GM18511 (cell line): ENCODE results near the gene TUBB2B.
A peak's percentile ranks its signal among the peaks of the same experiment; 100 is the strongest.

Experiments
- ATAC-seq: cut with Tn5 transposase; IDR thresholded peaks from one replicate; pipeline ENCODE4 v1.9.1; 2021; ENCODE audit warnings: mild to moderate bottlenecking, moderate library complexity; ENCODE audit not compliant: unreplicated experiment

TUBB2B gene

DNA sequence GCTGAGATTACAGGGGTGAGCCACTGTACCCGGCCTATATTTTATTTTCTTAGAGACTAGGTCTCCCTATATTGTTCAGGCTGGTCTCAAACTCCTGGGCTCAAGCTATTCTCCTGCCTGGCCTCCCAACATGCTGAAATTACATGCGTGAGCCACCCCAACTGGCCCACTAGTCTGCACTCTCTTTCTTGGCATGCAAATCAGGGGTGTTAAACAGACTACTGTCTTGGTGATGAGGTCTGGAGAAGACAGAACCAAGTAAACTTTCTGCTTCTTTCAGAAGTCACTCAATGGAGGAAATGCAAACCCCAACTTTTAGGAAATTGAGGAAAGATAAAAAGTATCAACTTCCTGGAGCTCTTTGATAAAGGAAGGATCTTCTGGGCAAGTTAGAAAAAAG, 8.0 kb upstream of the TUBB2B start:
- ATAC-seq: no peak

- ATAC-seq: no peak
Observed at GRCh38 chr6:3233904-3234303, 6.5 kb upstream of the TUBB2B start.

DNA sequence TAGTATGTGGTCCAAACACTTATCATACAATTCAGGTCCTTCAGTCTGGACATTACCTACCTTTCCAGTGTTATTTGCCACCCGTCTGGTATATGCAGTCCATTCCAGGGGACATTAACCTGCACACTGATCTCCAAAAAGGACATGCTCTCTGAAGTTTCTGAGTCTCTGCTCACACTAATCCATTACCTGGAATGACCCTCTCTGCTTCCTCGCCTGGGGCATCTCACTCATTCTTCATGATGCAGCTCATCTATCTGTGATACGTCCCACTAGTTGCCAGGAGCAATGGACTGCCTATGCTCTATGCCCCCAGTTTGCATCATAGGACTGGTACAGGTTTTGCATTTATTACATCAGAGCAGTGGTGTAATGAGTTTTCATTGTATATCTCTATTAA, 5.9 kb upstream of the TUBB2B start:
- no peak for ATAC-seq

DNA sequence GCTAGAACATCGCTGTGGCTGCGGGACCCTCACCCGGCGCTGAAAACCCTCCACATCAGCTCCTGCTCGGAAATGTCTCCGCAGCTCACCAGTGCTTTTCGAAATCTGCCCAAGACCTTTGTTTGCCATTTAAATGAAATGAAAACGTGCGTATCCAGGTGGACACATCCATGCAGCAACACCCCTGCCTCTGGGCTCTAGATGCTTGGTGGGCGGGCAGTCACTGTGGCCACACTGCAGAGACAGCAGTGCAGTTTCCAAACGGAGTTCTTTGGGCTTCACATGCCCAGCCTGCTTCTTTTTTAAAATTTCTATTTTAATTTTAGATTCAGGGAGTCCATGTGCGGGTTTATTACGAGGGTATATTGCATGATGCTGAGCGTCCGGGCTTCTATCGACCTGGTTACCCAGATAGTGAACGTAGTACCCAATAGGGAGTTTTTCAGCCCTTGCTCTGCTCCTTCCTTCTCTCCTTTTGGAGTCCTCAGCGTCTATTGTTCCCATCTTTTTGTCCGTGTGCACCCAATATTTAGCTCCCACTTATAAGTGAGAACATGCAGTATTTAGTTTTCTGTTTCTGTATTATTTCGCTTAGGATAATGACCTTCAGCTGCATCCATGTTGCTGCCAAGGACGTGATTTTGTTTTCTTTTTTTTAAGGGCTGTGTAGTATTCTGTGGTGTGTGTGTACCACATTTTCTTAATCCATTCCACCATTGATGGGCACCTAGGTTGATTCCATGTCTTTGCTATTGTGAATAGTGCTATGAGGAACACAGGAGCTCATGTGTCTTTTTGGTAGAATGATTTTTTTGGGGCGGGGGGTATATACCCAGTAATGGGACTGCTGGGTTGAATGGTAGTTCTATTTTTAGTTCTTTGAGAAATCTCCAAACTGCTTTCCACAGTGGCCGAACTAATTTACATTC, 4.8 kb upstream of the TUBB2B start:
- no peak for ATAC-seq

- no peak for ATAC-seq
Observed at GRCh38 chr6:3231247-3232016, 4.0 kb upstream of the TUBB2B start.

DNA sequence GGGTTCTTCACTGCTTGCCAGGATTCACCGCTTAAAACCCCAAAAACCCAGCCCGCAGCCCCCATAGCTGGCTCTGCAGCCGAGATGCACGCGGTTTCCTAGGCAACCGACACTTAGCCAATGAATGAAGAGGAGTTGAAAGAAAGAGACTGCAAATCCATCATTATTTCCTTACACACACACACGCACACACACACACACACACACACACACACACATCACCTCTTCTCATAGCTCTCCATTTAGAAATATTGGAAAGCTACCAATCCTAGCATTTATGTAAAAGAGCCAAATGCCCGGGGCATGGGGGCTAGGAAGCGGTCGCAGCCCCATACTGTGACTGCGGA, 3.4 kb upstream of the TUBB2B start:
- ATAC-seq: no peak

- no peak for ATAC-seq
Observed at GRCh38 chr6:3230256-3230882, 2.9 kb upstream of the TUBB2B start.

- ATAC-seq: no peak
Observed at GRCh38 chr6:3229566-3230178, 2.2 kb upstream of the TUBB2B start.

DNA sequence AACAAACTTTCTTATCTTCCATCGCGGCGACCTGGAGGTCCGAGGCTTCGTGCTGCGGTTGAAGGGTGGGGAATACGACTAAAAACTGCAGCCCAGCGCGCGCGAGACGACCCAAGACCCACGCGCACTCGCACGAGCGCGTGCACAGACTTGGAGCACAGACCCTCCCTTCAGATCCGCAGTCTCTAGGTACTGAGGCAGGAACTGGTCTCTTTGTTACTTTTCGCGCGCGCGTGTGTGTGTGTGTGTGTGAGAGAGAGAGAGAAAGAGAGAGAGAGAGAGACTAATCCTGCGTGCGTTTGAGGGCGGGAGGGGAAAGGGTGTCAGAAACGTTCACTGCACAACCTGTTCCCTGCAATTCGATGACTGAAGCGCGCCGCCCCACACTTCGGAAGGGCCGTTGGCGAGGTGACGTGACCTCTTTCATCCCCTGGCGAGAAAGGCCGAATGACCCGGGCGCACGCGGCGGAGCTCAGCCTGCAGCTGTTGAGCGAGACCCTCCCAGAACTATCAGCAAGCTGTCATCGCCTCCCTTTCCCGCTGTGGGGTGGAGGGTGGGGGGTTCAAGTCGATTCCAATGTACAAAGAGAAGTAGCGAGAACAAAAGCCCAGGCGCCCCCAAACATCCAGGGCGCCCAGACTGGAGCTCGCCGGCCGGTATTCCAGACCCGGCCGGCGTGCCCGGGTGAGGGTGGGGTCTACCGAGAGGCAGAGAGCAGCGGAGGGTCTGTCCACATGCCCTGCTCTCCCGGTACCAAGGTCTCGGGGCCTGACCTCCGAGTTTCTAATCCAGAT, 1.5 kb upstream of the TUBB2B start:
- ATAC-seq: peak; percentile 41

DNA sequence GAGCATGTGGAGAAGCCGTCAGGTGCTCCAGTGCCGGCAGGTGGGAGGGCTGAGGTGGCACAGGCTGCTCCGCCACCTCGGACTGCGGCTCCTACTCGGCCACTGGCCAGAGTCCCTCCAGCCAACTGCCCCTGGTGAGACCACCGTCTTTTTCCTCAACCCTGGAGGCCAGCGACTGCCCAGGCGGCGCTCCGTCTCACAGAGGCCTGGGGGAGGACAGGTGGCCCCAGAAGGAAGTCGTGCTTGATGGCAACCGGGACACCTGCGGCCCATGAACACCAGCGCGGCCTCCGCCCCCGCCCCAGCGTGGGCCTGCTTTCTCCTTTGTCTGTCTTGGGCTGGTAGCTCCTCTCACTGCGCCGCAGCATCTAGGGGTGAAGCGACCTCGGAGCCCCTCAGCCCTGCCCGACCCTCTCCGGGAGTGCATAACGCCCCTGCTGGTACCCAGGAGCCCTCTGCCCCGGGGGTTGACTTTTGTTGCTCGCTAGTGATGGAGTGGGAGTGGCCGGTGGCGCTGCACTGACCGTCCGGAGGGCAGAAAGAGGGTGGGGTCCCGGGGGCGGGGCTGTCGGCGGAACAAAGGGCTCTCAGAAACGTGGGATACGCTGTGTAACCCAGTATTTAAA, 706 bp upstream of the TUBB2B start:
- no peak for ATAC-seq

DNA sequence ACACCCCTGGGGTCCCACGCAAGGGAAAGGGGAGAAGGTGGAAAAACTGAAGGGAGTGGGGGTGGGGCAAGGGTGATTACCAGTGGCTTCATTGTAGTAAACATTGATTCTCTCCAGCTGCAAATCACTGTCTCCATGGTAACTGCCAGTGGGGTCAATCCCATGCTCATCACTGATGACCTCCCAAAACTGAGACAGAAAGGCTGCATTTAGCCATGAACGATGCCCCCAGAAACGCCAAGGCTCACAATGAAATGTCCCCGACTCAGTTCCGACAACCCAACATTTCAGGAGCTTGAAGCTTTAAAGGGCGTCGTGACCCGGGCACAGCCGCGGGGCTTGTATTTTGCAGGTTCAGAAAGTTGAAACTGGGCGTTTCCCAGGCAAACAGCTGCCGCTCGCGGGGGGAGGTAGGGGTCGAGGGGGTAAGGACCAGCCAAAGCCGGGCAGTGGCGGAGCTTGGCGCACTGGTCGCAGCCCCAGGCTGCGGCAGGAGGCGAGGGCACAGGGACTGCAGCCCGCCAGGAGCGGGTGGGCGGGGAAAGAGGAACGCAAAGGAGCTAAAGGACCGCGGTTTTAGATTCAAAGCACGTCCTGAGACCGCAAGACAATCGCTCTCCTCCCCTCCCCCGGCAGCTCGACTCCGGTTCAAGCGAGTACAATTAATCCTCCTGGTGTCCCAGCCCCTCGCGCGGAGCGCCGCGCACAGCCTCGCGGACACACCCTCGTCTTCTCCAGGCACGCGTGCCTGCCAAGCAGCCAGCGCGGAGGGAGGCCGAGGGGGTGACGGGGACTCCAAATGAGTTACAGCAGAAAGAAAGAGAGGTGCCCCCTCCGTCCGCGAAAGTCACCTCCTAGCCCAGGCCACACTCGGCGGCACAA, 731 bp downstream of the TUBB2B start:
- no peak for ATAC-seq

DNA sequence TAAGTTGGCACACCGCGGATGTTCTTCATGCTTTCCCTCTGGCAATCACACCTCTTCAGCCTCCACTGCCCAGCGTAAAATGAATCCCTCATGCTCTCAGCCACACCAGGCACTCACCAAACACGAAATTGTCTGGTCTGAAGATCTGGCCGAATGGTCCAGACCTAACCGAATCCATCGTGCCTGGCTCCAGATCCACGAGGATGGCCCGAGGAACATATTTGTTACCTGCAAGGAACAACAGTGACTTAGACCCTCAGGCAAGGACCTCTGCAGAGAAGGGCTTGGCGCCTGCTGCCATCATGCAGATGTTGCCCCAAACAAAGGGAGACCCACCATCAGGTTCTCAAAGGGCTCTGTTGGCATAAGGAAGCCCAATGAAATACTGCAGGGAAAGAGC, 1.4 kb downstream of the TUBB2B start:
- no peak for ATAC-seq

DNA sequence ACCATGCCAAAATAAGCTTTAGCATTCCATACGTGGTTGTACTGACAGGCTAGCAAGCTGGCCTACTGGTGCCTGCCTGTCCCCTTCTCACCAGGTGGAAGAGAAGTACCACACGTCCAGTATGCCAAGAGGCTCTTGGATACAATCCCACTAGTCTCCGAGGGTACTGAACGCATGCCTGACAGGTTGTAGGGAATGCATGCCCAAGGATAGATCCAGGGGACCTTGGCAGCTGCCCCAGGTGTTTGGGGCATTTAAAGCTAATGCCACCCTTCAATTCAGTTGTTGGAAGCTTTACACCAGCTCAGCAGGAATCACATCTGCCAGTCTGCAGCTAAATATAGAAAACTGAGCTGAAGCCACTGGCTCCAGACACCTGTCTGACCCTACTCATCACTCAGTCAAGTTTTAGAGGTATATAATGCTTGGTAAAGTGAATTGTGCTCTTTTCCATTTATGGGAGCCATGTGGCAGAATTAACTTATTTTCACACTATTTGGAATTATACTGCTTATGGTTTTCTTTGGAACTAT, 4.9 kb downstream of the TUBB2B start:
- ATAC-seq: no peak

GRCh38 chr6:3221578-3221977, 5.9 kb downstream of the TUBB2B start:
- no peak for ATAC-seq

DNA sequence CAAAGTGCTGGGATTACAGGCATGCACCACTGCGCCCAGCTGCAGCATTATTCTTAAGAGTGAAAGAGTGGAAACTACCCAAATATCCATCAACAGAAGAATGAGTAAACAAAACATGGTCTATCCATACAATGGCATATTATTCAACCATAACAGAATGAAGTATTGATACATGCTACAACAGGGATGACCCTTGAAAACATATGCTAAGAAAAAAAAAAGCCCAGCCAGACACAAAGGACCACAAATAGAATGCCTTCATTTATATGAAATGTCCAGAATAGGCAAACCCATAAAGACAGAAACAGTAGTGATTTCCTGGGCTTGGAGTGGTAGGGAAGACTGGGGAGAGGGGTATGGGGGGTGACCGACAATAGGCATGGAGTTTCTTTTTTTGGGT, 7.1 kb downstream of the TUBB2B start:
- ATAC-seq: no peak

DNA sequence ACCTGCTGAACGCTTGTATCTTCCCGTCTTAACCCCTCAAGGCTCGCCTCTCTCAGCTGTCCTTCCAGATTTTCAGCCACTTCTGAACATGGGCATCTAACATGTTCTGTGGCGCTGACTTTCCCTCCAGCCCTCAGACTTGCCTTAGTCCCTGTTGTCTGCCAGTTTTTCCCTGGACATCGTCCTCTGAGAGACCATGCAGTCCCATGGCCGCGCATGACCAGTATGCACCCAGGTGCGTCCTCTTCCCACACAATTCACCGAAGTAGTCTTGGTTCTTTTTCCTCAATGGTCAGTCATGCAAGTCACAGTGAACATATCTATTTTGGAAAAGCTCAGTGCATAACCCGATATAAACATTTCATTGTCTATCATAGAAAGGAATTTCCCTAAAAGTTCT, 9.2 kb downstream of the TUBB2B start:
- no peak for ATAC-seq

- ATAC-seq: no peak
Observed at GRCh38 chr6:3217286-3217685, 10.2 kb downstream of the TUBB2B start.

GRCh38 chr6:3214898-3215297, 12.6 kb downstream of the TUBB2B start:
- no peak for ATAC-seq

GRCh38 chr6:3213334-3213695, 14.1 kb downstream of the TUBB2B start:
- ATAC-seq: no peak
